Measurements from ENCODE around the gene VPS13C. TPM values are rescaled to one million over a fixed set of nuclear protein-coding genes. Genes with fewer than 3 reads are reported as not detected.
A peak's percentile ranks its signal among the peaks of the same experiment; 100 is the strongest.

The VPS13C gene
- total and polyA plus RNA-seq, 2 donors (not counting 1 experiment from before 2014, with no cell fraction given): 40.0 to 236 TPM

GRCh38 chr15:62069551-62069950, 9.3 kb upstream of the VPS13C start:
- Mint-ChIP-seq H3K27ac (no peak overlapping the region), H3K27me3 (peaks cover 34% of the 10 kb centered on the region), H3K9me3 (ENCODE audit: insufficient read depth) (no peaks in the 10 kb centered on the region), H3K4me3 (no peak overlapping the region), H3K4me1 (peaks cover 21% of the 10 kb centered on the region)
- Histone ChIP-seq H3K4me1 (ENCODE audit: control insufficient read depth in 2 of 2, insufficient read depth in 2 of 2, low read length in 2 of 2) (peaks cover 21 to 22% of the 10 kb centered on the region in 2 donors), H3K4me2 (replicated peaks; ENCODE audit: low read depth, low read length, poor library complexity, severe bottlenecking) (no peak overlapping the region), H3K4me3 (ENCODE audit: control extremely low read depth in 1 of 5, extremely low read depth in 1 of 5, insufficient read depth in 1 of 5, low read depth in 2 of 5, low read length in 4 of 5) (no peak overlapping the region), H3K9me3 (ENCODE audit: control extremely low read depth in 1 of 3, control insufficient read depth in 2 of 3, insufficient read depth in 1 of 3, low read length in 2 of 3) (no peaks in the 10 kb centered on the region), H3K79me2 (ENCODE audit: control insufficient read depth, insufficient read depth, low read length) (no peaks in the 10 kb centered on the region), H3K36me3 (replicated peaks in 1 of 2; ENCODE audit: control extremely low read depth in 1 of 2, control insufficient read depth in 1 of 2, extremely low read depth in 1 of 2, insufficient read depth in 2 of 2, low read length in 1 of 2) (no peaks in the 10 kb centered on the region), H2AFZ (ENCODE audit: insufficient read depth, low read depth, low read length, poor library complexity, severe bottlenecking) (no peak overlapping the region), H3K27ac (ENCODE audit: low read length in 2 of 2) (no peak overlapping the region), H3K27me3 (replicated peaks in 1 of 4; ENCODE audit: control extremely low read depth in 1 of 4, control insufficient read depth in 3 of 4, insufficient read depth in 4 of 4, low read length in 3 of 4) (peaks cover 1 to 32% (median 29%) of the 10 kb centered on the region in 4 experiments), H3K9ac (ENCODE audit: low read length) (no peak overlapping the region), H4K20me1 (ENCODE audit: control insufficient read depth, insufficient read depth, low read length, poor library complexity, severe bottlenecking) (peaks cover 5% of the 10 kb centered on the region)
- ATAC-seq (ENCODE audit: low read depth) (no peak), DNase-seq (no peak)
- ChIA-PET POLR2A (no interaction called here), CTCF (interaction anchor here (1.0 to 4.6 kb wide), 6 partner anchors 10 to 200 kb away, joined by 3 to 25 read pairs (median 4); partner anchors contain the start of gene VPS13C)
- WGBS (ENCODE audit: insufficient coverage): no CpG with 5 or more reads among the region's 5 CpGs
- no peak for TF ChIP-seq EZH2 (IDR thresholded peaks at IDR 0.05; ENCODE audit: borderline replicate concordance, insufficient read depth, low read depth, low read length, poor library complexity, severe bottlenecking)
- intact Hi-C loops (cut with micrococcal nuclease): loop anchor here (5.0 to 10.0 kb wide), 2 partner anchors 95 to 1208 kb away; partner anchors contain the start of gene APH1B

- H3K79me2 ChIP-seq (ENCODE audit: control insufficient read depth, insufficient read depth, low read length): no peaks in the 10 kb centered on the region
- peaks cover 1 to 35% (median 27%) of the 10 kb centered on the region in 4 experiments for H3K27me3 ChIP-seq (replicated peaks in 1 of 4; ENCODE audit: control extremely low read depth in 1 of 4, control insufficient read depth in 3 of 4, insufficient read depth in 4 of 4, low read length in 3 of 4)
- no peak overlapping the region for H3K27ac ChIP-seq (ENCODE audit: low read length in 2 of 2)
- intact Hi-C loops (cut with micrococcal nuclease): loop anchor here (1.0 to 10.0 kb wide), 3 partner anchors 8 to 1209 kb away; partner anchors contain the start of genes APH1B and VPS13C
- no peak for TF ChIP-seq EZH2 (IDR thresholded peaks at IDR 0.05; ENCODE audit: borderline replicate concordance, insufficient read depth, low read depth, low read length, poor library complexity, severe bottlenecking)
- no peak for TF ChIP-seq CTCF (IDR thresholded peaks at IDR 0.05)
- Mint-ChIP-seq H3K27ac (no peak overlapping the region), H3K4me3 (peak overlapping the region; percentile 84), H3K4me1 (peaks cover 21% of the 10 kb centered on the region), H3K9me3 (ENCODE audit: insufficient read depth) (no peaks in the 10 kb centered on the region), H3K27me3 (peaks cover 33% of the 10 kb centered on the region)
- H3K4me3 ChIP-seq (ENCODE audit: control extremely low read depth in 1 of 5, extremely low read depth in 1 of 5, insufficient read depth in 1 of 5, low read depth in 2 of 5, low read length in 4 of 5): peak overlapping the region in 3 of 5 experiments; percentile 39 to 64 (median 49)
- no CpG with 5 or more reads among the region's 4 CpGs for WGBS (ENCODE audit: insufficient coverage)
- CTCF ChIA-PET: interaction anchor here (0.7 to 4.6 kb wide), 6 partner anchors 9 to 199 kb away, joined by 3 to 25 read pairs (median 4); partner anchors contain the start of gene VPS13C
- H3K4me2 ChIP-seq (replicated peaks; ENCODE audit: low read depth, low read length, poor library complexity, severe bottlenecking): peak overlapping the region; percentile 93
- H3K9ac ChIP-seq (ENCODE audit: low read length): peak overlapping the region; percentile 55
- ATAC-seq (ENCODE audit: low read depth) (no peak), DNase-seq (no peak)
- peaks cover 5% of the 10 kb centered on the region for H4K20me1 ChIP-seq (ENCODE audit: control insufficient read depth, insufficient read depth, low read length, poor library complexity, severe bottlenecking)
- no peaks in the 10 kb centered on the region for H3K9me3 ChIP-seq (ENCODE audit: control extremely low read depth in 1 of 3, control insufficient read depth in 2 of 3, insufficient read depth in 1 of 3, low read length in 2 of 3)
- H2AFZ ChIP-seq (ENCODE audit: insufficient read depth, low read depth, low read length, poor library complexity, severe bottlenecking): peak overlapping the region; percentile 59
- POLR2A ChIA-PET: no interaction called here
- H3K36me3 ChIP-seq (replicated peaks in 1 of 2; ENCODE audit: control extremely low read depth in 1 of 2, control insufficient read depth in 1 of 2, extremely low read depth in 1 of 2, insufficient read depth in 2 of 2, low read length in 1 of 2): no peaks in the 10 kb centered on the region
- H3K4me1 ChIP-seq (ENCODE audit: control insufficient read depth in 2 of 2, insufficient read depth in 2 of 2, low read length in 2 of 2): peaks cover 21 to 22% of the 10 kb centered on the region in 2 donors
Measured at GRCh38 chr15:62068810-62069167, 8.5 kb upstream of the VPS13C start.
